Measurements from ENCODE around the gene FHDC1.

The FHDC1 gene

GRCh38 chr4:152961014-152961772 lies 25.1 kb downstream of the FHDC1 start:
- TF ChIP-seq, protein P1, sequence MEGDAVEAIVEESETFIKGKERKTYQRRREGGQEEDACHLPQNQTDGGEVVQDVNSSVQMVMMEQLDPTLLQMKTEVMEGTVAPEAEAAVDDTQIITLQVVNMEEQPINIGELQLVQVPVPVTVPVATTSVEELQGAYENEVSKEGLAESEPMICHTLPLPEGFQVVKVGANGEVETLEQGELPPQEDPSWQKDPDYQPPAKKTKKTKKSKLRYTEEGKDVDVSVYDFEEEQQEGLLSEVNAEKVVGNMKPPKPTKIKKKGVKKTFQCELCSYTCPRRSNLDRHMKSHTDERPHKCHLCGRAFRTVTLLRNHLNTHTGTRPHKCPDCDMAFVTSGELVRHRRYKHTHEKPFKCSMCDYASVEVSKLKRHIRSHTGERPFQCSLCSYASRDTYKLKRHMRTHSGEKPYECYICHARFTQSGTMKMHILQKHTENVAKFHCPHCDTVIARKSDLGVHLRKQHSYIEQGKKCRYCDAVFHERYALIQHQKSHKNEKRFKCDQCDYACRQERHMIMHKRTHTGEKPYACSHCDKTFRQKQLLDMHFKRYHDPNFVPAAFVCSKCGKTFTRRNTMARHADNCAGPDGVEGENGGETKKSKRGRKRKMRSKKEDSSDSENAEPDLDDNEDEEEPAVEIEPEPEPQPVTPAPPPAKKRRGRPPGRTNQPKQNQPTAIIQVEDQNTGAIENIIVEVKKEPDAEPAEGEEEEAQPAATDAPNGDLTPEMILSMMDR (IDR thresholded peaks at IDR 0.05; ENCODE audit: low read depth, low read length, missing control alignments) = no peak
- DNase-seq (ENCODE audit: low read depth) = no peak
- in situ Hi-C loops (cut with HindIII; ENCODE audit: low sequenced_read_pairs) = no loop called here
- no peak overlapping the region for H3K4me3 ChIP-seq (ENCODE audit: low read depth, low read length)

DNA sequence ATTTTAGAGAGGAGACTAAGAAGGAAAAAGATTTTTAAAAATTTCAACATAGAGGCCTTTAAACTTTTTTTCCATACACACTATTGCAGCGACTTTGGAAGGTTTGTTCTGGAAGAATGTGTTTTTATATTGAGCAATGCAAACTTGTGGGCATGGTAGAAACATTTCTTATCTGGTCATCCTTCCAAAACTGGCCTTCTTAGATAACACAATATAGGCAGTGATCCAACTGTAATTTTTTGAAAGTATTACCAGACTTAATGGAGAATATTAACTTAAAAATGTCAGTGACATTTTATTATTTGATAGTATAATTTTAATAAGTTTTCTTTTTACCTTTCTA lies 25.6 kb downstream of the FHDC1 start:
- in situ Hi-C loops (cut with HindIII; ENCODE audit: low sequenced_read_pairs) = no loop called here
- DNase-seq (ENCODE audit: low read depth) = no peak

GRCh38 chr4:152962150-152962549 lies 26.0 kb downstream of the FHDC1 start:
- no peak overlapping the region for H3K4me3 ChIP-seq (ENCODE audit: low read depth, low read length)
- TF ChIP-seq, protein P1 (IDR thresholded peaks at IDR 0.05; ENCODE audit: low read depth, low read length, missing control alignments) = no peak
- in situ Hi-C loops (cut with HindIII; ENCODE audit: low sequenced_read_pairs) = no loop called here
- no peak for DNase-seq (ENCODE audit: low read depth)

More for the DNA sequence above, 25.6 kb downstream of the FHDC1 start:
- TF ChIP-seq, protein P1 (IDR thresholded peaks at IDR 0.05; ENCODE audit: low read depth, low read length, missing control alignments) = no peak
- no peak overlapping the region for H3K4me3 ChIP-seq (ENCODE audit: low read depth, low read length)

DNA sequence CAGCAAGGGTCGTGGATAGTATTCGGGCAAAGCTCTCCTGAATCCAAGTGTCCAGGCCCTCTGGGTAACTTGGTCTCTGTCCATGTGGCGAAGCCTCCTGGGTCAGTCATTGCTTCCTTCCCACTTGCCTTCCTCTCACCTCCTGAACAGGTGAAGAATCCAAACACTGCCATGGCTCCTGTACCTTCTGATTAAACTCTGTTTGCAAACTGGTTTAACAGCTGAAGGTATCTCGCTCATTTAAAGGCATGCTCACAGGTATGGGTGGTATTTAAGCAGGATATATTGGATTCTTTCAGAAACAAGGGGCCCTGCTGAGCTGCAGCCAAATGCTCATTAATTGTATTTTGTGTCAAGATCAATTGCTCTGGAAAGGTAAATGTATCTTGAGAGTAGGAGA lies 28.2 kb downstream of the FHDC1 start:
- in situ Hi-C loops (cut with HindIII; ENCODE audit: low sequenced_read_pairs) = no loop called here
- no peak overlapping the region for H3K4me3 ChIP-seq (ENCODE audit: low read depth, low read length)
- DNase-seq (ENCODE audit: low read depth) = no peak
- TF ChIP-seq, protein P1 (IDR thresholded peaks at IDR 0.05; ENCODE audit: low read depth, low read length, missing control alignments) = no peak

- TF ChIP-seq, protein P1 (IDR thresholded peaks at IDR 0.05; ENCODE audit: low read depth, low read length, missing control alignments) = no peak
- in situ Hi-C loops (cut with HindIII; ENCODE audit: low sequenced_read_pairs) = no loop called here
- no peak for DNase-seq (ENCODE audit: low read depth)
- no peak overlapping the region for H3K4me3 ChIP-seq (ENCODE audit: low read depth, low read length)
Measured at GRCh38 chr4:152965611-152966010, 29.5 kb downstream of the FHDC1 start.

- in situ Hi-C loops (cut with HindIII; ENCODE audit: low sequenced_read_pairs) = no loop called here
- TF ChIP-seq, protein P1 (IDR thresholded peaks at IDR 0.05; ENCODE audit: low read depth, low read length, missing control alignments) = no peak
- H3K4me3 ChIP-seq (ENCODE audit: low read depth, low read length) = no peak overlapping the region
- no peak for DNase-seq (ENCODE audit: low read depth)
Measured at GRCh38 chr4:152967907-152968306, 31.8 kb downstream of the FHDC1 start.

Measured in astrocyte of the cerebellum (primary cell).